ENCODE measurements around the gene OR4E1.
"Not testable (repeated sequence)": the region's sequence is repeated elsewhere in the genome, so short reads cannot be mapped to it uniquely, and the experiment has no call there.

OR4E1 gene, protein sequence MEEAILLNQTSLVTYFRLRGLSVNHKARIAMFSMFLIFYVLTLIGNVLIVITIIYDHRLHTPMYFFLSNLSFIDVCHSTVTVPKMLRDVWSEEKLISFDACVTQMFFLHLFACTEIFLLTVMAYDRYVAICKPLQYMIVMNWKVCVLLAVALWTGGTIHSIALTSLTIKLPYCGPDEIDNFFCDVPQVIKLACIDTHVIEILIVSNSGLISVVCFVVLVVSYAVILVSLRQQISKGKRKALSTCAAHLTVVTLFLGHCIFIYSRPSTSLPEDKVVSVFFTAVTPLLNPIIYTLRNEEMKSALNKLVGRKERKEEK

DNA sequence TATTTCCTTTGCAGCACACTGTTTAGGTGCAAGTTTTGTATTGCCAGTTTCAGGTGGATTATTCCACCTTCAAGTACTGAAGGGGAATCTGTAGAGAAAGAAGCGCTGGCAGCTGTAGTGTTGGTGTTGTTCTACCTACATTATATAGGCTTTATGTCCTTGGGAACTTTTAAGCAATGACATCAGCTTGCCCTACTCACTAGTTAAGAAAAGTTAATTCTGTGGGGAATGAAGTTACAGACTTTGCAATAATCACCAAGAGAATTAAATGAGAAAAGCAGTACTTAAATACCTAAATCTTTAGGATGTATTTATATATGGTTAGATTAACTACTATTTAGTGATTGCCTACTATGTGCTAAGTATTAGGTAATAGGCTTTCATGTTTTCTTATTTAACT is at the start of gene OR4E1:
TSS of gene OR4E1 (minus strand) at position 101 of the 400 bp plus-strand sequence. CDS start 2,883 bp downstream, outside the sequence.
- no peak for DNase-seq (ENCODE audit: low spot score)

GRCh38 chr14:21721504-21721903 is 47.9 kb upstream of the OR4E1 start:
- no peak for DNase-seq (ENCODE audit: low spot score)

GRCh38 chr14:21719841-21720240 is 46.2 kb upstream of the OR4E1 start:
- no peak for DNase-seq (ENCODE audit: low spot score)

DNA sequence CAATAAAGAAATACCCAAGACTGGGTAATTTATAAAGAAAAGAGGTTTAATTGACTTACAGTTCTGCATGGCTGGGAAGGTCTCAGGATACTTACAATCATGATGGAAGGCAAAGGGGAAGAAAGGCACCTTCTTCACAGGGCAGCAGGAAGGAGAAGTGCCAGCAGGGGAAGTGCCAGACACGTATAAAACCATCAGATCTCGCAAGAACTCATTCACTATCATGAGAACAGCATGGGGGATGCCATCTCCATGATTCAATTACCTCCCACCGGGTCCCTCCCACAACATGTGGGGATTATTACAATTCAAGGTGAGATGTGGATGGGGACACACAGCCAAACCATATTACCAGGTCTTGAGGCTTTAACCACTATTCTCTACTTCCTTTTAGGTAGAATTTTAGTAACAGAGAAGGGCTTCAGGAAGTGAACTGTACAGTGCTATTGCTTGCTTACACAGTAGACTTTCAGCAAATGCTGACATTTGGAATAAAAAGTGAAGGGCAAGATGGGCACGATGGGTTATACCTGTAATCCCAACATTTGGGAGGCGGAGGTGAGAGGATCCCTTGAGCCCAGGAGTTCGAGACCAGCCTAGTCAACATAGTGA is 40.8 kb upstream of the OR4E1 start:
- DNase-seq (ENCODE audit: low spot score) = no peak

- no peak for DNase-seq (ENCODE audit: low spot score)
Observed at GRCh38 chr14:21712036-21712435, 38.4 kb upstream of the OR4E1 start.

DNA sequence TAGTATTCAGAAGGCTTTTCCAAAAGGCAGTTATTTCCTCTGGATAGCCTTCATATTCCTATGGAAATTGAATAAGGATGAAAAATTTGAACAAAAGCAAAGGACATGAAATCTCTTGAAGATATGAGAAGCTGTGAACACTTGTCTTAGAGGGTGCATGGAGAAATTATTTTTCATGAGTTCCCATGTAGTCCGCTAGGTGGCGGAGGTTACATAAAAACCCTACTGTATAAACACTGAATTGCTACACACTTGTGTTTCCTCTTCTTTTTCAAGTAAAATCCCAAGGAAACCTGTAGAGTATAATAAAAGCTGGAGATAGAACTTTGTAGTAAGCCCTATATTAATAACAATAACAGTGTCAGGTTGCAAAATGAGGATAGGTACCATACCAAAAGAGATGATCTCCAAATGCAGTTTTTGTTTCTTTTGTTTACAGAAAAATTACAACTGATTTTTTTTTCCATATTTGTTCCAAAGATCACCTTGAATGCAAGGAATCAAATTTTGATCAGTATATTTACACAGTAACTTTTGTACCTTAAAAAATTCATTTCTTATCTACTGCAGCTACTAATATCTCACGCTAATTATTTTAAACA is 37.8 kb upstream of the OR4E1 start:
- peak; percentile 62 for DNase-seq (ENCODE audit: low spot score)

GRCh38 chr14:21704338-21704737 is 30.7 kb upstream of the OR4E1 start:
- no peak for DNase-seq (ENCODE audit: low spot score)

- no peak for DNase-seq (ENCODE audit: low spot score)
Observed at GRCh38 chr14:21703357-21704326, 30.0 kb upstream of the OR4E1 start.

DNA sequence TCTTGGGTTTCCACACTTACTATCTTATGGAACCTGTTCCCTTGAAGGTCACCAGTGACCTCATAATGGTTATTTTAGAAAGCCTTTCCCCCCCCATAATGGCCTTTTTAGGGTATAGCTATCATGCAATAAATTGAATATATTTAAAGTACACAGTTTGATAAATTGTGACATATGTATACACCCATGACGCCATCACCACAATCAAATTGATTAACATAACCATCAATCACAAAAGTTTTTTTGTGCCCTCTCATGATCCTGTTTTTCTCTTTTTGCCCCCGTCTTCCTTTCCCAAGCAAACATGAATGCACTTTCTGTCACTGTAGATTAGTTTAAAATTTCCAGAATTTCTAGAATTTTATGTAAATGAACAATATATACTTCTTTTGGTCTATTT is 28.7 kb upstream of the OR4E1 start:
- no peak for DNase-seq (ENCODE audit: low spot score)

- DNase-seq (ENCODE audit: low spot score) = no peak
Observed at GRCh38 chr14:21699551-21699950, 25.9 kb upstream of the OR4E1 start.

DNA sequence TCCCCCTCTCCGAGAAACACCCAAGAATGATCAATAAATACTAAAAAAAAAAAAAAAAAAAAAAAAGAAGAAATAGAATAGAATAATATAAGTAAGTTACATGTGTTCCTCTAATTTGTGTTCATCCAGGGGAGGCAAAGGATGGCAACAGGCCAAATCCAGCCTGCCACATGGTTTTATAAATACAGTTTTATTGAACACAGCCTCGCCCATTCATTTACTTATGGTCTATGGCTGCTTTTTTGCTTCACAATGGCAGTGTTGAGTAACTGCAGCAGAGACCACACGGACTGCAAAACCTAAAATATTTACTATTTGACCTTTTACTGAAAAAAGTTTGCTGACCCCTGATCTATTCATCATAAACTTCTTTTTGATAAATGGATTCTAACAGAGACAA is 24.9 kb upstream of the OR4E1 start:
- not testable (repeated sequence) for DNase-seq (ENCODE audit: low spot score)

DNA sequence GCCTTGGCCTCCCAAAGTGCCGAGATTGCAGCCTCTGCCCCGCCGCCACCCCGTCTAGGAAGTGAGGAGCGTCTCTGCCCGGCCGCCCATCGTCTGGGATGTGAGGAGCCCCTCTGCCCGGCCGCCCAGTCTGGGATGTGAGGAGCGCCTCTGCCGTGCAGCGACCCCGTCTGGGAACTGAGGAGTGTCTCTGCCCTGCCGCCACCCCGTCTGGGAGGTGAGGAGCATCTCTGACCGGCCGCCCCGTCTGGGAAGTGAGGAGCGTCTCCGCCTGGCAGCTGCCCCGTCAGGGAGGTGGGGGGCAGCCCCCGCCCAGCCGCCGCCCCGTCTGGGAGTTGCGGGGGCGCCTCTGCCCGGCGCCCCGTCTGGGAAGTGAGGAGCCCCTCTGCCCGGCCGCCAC is 24.0 kb upstream of the OR4E1 start:
- DNase-seq (ENCODE audit: low spot score) = not testable (repeated sequence)

- no peak for DNase-seq (ENCODE audit: low spot score)
Observed at GRCh38 chr14:21694425-21694824, 20.8 kb upstream of the OR4E1 start.

DNA sequence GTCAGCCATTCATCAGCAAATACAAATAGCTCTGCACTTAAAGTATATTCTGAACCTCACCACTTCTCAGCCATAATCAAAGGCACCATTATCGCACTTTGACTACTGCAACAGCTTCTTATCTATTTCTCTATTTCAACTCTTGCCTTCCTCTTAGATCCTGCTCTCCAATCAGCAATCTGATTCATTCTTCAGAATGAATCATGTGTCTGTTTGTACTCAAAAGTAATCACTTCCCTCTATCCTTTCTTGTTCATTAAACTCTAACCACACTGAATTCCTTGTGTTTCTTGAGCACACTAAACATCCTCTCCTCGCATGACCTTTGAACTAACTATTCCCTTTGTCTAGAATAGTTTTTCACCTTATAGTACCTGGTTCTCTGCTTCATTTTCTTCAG is 12.8 kb upstream of the OR4E1 start:
- no peak for DNase-seq (ENCODE audit: low spot score)

DNA sequence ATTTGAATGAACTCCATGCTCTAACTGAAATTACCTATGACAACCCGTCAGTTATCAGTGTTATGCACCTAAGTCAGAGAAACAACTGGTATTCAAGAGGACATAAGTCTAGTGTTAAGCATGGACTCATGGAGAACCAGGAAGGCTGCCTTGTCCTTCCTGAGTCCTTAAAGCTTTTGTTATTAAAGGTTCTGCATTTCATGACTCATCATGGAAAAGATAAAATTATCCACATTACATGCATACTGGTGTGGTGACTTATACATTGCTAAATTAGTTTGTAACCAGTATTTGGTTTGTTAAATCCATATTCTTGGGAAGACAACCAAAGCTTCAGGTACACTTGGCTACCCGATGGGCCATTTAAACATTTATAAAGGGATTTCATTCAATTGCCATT is 6.5 kb upstream of the OR4E1 start:
- no peak for DNase-seq (ENCODE audit: low spot score)

DNA sequence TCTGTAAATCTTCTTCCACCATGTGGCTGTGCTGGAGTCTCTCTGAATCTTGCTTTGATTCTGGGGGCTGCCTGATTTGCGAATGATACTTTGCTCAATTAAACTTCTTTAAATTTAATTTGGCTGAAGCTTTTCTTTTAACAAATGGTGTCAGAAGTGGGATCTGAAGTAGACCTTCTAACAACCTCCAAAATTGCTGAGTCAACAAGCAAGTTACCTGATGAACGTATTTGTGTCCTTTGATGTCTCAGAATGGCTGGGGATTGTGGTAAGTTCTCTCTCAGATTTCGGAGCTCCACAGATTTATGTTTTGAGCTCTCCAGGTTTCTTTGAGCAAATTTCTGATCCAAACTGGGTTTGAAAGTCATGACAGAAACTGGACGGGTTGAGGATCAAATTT is 1.9 kb upstream of the OR4E1 start:
- DNase-seq (ENCODE audit: low spot score) = no peak

- no peak for DNase-seq (ENCODE audit: low spot score)
Observed at GRCh38 chr14:21672116-21672515, 1.5 kb downstream of the OR4E1 start.

DNA sequence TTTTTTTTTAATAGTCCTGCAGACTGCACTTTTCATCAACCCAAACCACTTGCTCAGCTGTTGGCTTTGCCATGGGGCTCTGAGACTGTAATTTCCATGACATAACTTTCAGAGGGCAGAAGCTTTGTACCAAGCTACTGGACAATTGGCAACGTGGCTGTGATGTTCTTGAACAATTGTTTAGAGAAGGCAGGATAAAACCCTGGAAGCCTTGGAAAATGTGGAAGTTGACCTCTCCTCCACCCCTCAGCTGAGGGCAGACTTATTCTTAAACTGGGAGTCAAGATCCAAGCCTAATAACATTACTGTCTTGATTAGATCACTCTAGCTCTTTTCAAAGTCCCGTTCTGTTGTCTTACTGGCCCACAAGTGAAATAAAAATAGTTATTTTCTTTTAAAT is 2.2 kb downstream of the OR4E1 start:
- no peak for DNase-seq (ENCODE audit: low spot score)

DNA sequence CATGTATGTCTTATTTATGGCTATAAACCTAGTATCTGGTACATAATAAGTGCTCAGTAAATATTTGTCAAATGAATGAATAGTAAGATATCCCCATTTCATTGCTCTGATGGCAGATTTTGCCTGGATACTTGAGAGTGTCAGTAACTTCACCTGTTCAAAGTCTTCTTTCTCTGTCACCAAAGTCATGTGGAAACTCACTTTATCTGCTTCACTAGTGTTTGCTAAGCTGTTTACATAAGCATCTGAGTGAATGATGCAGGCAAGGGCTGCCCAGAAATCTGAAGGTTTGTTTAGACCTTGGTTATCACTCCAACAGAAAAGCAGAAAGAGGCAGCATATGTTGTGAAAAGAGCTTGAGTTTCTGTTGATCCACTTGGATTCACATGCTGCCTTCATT is 4.3 kb downstream of the OR4E1 start:
- no peak for DNase-seq (ENCODE audit: low spot score)

DNA sequence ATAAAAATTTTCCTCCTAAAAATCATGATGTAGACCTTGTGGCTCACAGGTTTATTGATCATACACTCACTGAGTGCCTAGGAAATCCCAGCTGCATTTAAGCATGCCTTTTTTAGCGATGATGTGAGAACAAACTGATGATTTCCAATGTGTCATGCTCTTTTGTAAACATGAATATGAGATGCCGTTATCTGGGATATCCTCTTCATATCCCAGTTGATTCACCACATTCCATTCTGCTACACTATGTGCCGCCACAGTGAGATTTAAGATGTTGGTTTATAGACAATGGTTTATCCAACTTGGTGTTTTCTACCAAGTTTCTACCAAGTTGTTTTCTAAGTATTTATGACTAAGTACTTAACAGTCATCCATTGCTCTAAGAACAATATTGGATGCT is 5.2 kb downstream of the OR4E1 start:
- no peak for DNase-seq (ENCODE audit: low spot score)

DNA sequence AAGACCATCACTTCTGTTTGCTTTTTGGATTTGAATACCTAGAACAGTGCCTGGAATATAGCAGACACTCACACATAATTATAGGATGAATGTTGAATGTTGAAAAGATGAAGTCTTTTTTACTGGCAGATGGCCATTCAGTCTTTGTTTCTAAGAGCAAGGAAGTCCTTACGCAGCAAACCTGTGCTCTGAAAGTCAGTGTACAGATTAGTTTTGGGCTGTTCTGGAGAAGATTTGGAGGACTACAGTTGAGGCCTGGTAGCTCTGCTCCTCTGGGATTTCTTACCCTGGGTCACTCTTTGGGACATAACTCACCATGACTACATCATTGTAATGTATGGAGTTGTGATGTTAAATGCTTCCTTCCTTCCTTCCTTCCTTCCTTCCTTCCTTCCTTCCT is 16.6 kb downstream of the OR4E1 start:
- DNase-seq (ENCODE audit: low spot score) = no peak

DNA sequence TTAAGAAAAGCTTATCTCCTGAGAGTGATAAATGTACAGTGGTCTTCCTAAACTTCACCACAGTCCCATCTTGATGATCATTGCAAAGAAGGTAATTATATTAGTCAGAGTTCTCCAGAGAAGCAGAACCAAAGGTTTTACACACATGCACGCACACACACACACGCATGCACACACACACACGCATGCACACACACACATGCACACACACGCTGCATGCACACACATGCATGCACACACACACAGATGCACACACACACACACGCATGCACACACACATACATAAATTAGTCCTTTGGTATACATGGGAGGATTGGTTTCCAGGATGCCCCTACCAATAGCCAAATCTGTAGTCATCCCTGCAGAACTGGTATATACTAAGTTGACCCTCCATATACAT is 19.4 kb downstream of the OR4E1 start:
- no peak for DNase-seq (ENCODE audit: low spot score)
